Astrocyte (in vitro differentiated cells and primary cell): ENCODE data around the gene VASP. TPM values are rescaled to one million over a fixed set of nuclear protein-coding genes. Genes with fewer than 3 reads are reported as not detected.

Source experiments
- DNase-seq: peaks from one replicate; pipeline ENCODE4 v3.0.0-alpha.2; 2010; ENCODE audit warnings: low read depth
- FAIRE-seq: peaks from 2 replicates; lab custom pipeline; 2011; peaks lifted over from hg19 to GRCh38; lab: Jason Lieb, UNC
- H2AFZ ChIP-seq: 2 replicates; pipeline ENCODE4 v1.6.0; 2012; ENCODE audit warnings: low read depth, low read length, inconsistent platforms
- H3K27ac ChIP-seq: 2 replicates; pipeline ENCODE4 v1.5.1; 2011; ENCODE audit warnings: low read depth, low read length, inconsistent platforms
- H3K27me3 ChIP-seq: 2 replicates; pipeline ENCODE4 v1.6.0; 2011; ENCODE audit warnings: low read length, inconsistent platforms; ENCODE audit not compliant: insufficient read depth
- H3K36me3 ChIP-seq: 2 replicates; pipeline ENCODE4 v1.5.1; 2011; ENCODE audit warnings: low read length, inconsistent platforms; ENCODE audit not compliant: insufficient read depth
- H3K4me1 ChIP-seq: 2 replicates; pipeline ENCODE4 v1.5.1; 2011; ENCODE audit warnings: low read length, inconsistent platforms; ENCODE audit not compliant: insufficient read depth
- H3K4me2 ChIP-seq: 2 replicates; pipeline ENCODE4 v1.6.0; 2012; ENCODE audit warnings: low read length, inconsistent platforms
- H3K4me3 ChIP-seq: 2 replicates; pipeline ENCODE4 v1.5.1; 2011; ENCODE audit warnings: low read depth, mild to moderate bottlenecking, low read length, inconsistent platforms; ENCODE audit not compliant: insufficient read depth
- H3K79me2 ChIP-seq: 2 replicates; pipeline ENCODE4 v1.6.0; 2012; ENCODE audit warnings: mild to moderate bottlenecking, low read length, inconsistent platforms; ENCODE audit not compliant: insufficient read depth
- H3K9ac ChIP-seq: 2 replicates; pipeline ENCODE4 v1.6.0; 2012; ENCODE audit warnings: mild to moderate bottlenecking, low read length, inconsistent platforms
- H3K9me3 ChIP-seq: 2 replicates; pipeline ENCODE4 v1.5.1; 2012; ENCODE audit warnings: low read depth, mild to moderate bottlenecking, low read length, inconsistent platforms; ENCODE audit not compliant: insufficient read depth
- H4K20me1 ChIP-seq: 2 replicates; pipeline ENCODE4 v1.6.0; 2012; ENCODE audit warnings: low read length, inconsistent platforms; ENCODE audit not compliant: insufficient read depth
- H3K27ac Mint-ChIP-seq: one replicate; pipeline ENCODE4 v1.8.0; 2021; ENCODE audit warnings: mild to moderate bottlenecking, mixed read lengths; ENCODE audit not compliant: unreplicated experiment
- H3K27me3 Mint-ChIP-seq: one replicate; pipeline ENCODE4 v1.8.0; 2021; ENCODE audit warnings: low read depth, mixed read lengths; ENCODE audit not compliant: unreplicated experiment
- H3K36me3 Mint-ChIP-seq: one replicate; pipeline ENCODE4 v1.8.0; 2021; ENCODE audit warnings: low read depth, mixed read lengths; ENCODE audit not compliant: unreplicated experiment
- H3K4me1 Mint-ChIP-seq: one replicate; pipeline ENCODE4 v1.8.0; 2021; ENCODE audit warnings: low read depth, mixed read lengths; ENCODE audit not compliant: unreplicated experiment
- H3K4me3 Mint-ChIP-seq: one replicate; pipeline ENCODE4 v1.8.0; 2021; ENCODE audit warnings: mild to moderate bottlenecking, moderate library complexity, mixed read lengths; ENCODE audit not compliant: unreplicated experiment
- H3K9me3 Mint-ChIP-seq: one replicate; pipeline ENCODE4 v1.8.0; 2021; ENCODE audit warnings: mild to moderate bottlenecking, mixed read lengths; ENCODE audit not compliant: unreplicated experiment
- EZH2 ChIP-seq: IDR thresholded peaks from 2 replicates; pipeline ENCODE4 v1.6.1; 2012; ENCODE audit warnings: mild to moderate bottlenecking, low read length, inconsistent platforms; ENCODE audit not compliant: insufficient read depth
- total RNA-seq: library from RNA; stranded (reverse); gene quantifications from 2 replicates; pipeline ENCODE4 v1.2.1, GENCODE V29; 2021
- TF ChIP-seq, protein P1 (sequence below): IDR thresholded peaks from 2 replicates; pipeline ENCODE4 v1.5.1; 2011; ENCODE audit warnings: low read depth, mild to moderate bottlenecking, inconsistent platforms, low read length, moderate library complexity; ENCODE audit not compliant: insufficient read depth

Gene VASP
- total RNA-seq, 1 donor from 2014 or later: 222 TPM

- H3K9ac ChIP-seq: peak overlapping the region; percentile 96
- peaks cover 26% of the 10 kb centered on the region for H4K20me1 ChIP-seq
- H3K4me1 ChIP-seq: peaks cover 30% of the 10 kb centered on the region
- TF ChIP-seq, protein P1, sequence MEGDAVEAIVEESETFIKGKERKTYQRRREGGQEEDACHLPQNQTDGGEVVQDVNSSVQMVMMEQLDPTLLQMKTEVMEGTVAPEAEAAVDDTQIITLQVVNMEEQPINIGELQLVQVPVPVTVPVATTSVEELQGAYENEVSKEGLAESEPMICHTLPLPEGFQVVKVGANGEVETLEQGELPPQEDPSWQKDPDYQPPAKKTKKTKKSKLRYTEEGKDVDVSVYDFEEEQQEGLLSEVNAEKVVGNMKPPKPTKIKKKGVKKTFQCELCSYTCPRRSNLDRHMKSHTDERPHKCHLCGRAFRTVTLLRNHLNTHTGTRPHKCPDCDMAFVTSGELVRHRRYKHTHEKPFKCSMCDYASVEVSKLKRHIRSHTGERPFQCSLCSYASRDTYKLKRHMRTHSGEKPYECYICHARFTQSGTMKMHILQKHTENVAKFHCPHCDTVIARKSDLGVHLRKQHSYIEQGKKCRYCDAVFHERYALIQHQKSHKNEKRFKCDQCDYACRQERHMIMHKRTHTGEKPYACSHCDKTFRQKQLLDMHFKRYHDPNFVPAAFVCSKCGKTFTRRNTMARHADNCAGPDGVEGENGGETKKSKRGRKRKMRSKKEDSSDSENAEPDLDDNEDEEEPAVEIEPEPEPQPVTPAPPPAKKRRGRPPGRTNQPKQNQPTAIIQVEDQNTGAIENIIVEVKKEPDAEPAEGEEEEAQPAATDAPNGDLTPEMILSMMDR: no peak
- H3K4me3 ChIP-seq: peak overlapping the region; percentile 76
- H3K9me3 ChIP-seq: no peaks in the 10 kb centered on the region
- peak overlapping the region; percentile 97 for H3K4me2 ChIP-seq
- no peak overlapping the region for H2AFZ ChIP-seq
- H3K27me3 ChIP-seq: no peaks in the 10 kb centered on the region
- Mint-ChIP-seq H3K4me3 (peak overlapping the region; percentile 88), H3K4me1 (peaks cover 10% of the 10 kb centered on the region), H3K36me3 (peaks cover 3% of the 10 kb centered on the region), H3K9me3 (no peaks in the 10 kb centered on the region), H3K27ac (peak overlapping the region; percentile 93), H3K27me3 (no peaks in the 10 kb centered on the region)
- DNase-seq (peak; percentile 91), FAIRE-seq (peak; percentile 52)
- H3K79me2 ChIP-seq: no peaks in the 10 kb centered on the region
- H3K36me3 ChIP-seq: no peaks in the 10 kb centered on the region
- H3K27ac ChIP-seq: peak overlapping the region; percentile 93
Observed at GRCh38 chr19:45469945-45470761, 37.1 kb upstream of the VASP start.

- Histone ChIP-seq H3K4me3 (peak overlapping the region; percentile 76), H2AFZ (no peak overlapping the region), H3K27me3 (no peaks in the 10 kb centered on the region), H3K4me1 (peaks cover 30% of the 10 kb centered on the region), H3K9me3 (no peaks in the 10 kb centered on the region), H3K79me2 (no peaks in the 10 kb centered on the region), H4K20me1 (peaks cover 26% of the 10 kb centered on the region), H3K4me2 (peak overlapping the region; percentile 97), H3K36me3 (no peaks in the 10 kb centered on the region), H3K27ac (peak overlapping the region; percentile 93), H3K9ac (peak overlapping the region; percentile 96)
- Mint-ChIP-seq H3K9me3 (no peaks in the 10 kb centered on the region), H3K27me3 (no peaks in the 10 kb centered on the region), H3K36me3 (peaks cover 3% of the 10 kb centered on the region), H3K27ac (peak overlapping the region; percentile 62), H3K4me1 (peaks cover 10% of the 10 kb centered on the region), H3K4me3 (peak overlapping the region; percentile 20)
- FAIRE-seq (no peak), DNase-seq (no peak)
- TF ChIP-seq, protein P1: no peak
- no peak for TF ChIP-seq EZH2
Observed at GRCh38 chr19:45470762-45471081, 36.6 kb upstream of the VASP start.
